HG03442 (cell line): ENCODE results near the gene SWAP70.
"Not testable (repeated sequence)": the region's sequence is repeated elsewhere in the genome, so short reads cannot be mapped to it uniquely, and the experiment has no call there.

ENCODE experiments used
- ATAC-seq: cut with Tn5 transposase; IDR thresholded peaks from one replicate; pipeline ENCODE4 v1.9.1; 2021; ENCODE audit warnings: mild to moderate bottlenecking, moderate library complexity; ENCODE audit not compliant: unreplicated experiment

Gene SWAP70

GRCh38 chr11:9663699-9664275 lies at the start of gene SWAP70:
Gene SWAP70, plus strand, starts transcription at chr11:9664077. Its CDS starts 103 bp downstream, at chr11:9664180.
- peak; percentile 82 for ATAC-seq

GRCh38 chr11:9615031-9615451 lies 48.8 kb upstream of the SWAP70 start:
- peak; percentile 46 for ATAC-seq

GRCh38 chr11:9616042-9616675 lies 47.7 kb upstream of the SWAP70 start:
- ATAC-seq = no peak

GRCh38 chr11:9616858-9617257 lies 47.0 kb upstream of the SWAP70 start:
- ATAC-seq = no peak

- ATAC-seq = no peak
Measured at GRCh38 chr11:9617940-9618339, 45.9 kb upstream of the SWAP70 start.

GRCh38 chr11:9619004-9619403 lies 44.9 kb upstream of the SWAP70 start:
- no peak for ATAC-seq

- ATAC-seq = no peak
Measured at GRCh38 chr11:9619971-9620370, 43.9 kb upstream of the SWAP70 start.

GRCh38 chr11:9622353-9622752 lies 41.5 kb upstream of the SWAP70 start:
- not testable (repeated sequence) for ATAC-seq

GRCh38 chr11:9623053-9623452 lies 40.8 kb upstream of the SWAP70 start:
- ATAC-seq = not testable (repeated sequence)

GRCh38 chr11:9624448-9624847 lies 39.4 kb upstream of the SWAP70 start:
- no peak for ATAC-seq

- ATAC-seq = no peak
Measured at GRCh38 chr11:9625162-9625561, 38.7 kb upstream of the SWAP70 start.

GRCh38 chr11:9625728-9626127 lies 38.1 kb upstream of the SWAP70 start:
- no peak for ATAC-seq

- ATAC-seq = no peak
Measured at GRCh38 chr11:9626496-9627394, 37.1 kb upstream of the SWAP70 start.

- no peak for ATAC-seq
Measured at GRCh38 chr11:9629064-9629463, 34.8 kb upstream of the SWAP70 start.

GRCh38 chr11:9633679-9634078 lies 30.2 kb upstream of the SWAP70 start:
- no peak for ATAC-seq

- ATAC-seq = no peak
Measured at GRCh38 chr11:9636691-9637090, 27.2 kb upstream of the SWAP70 start.

GRCh38 chr11:9639099-9639498 lies 24.8 kb upstream of the SWAP70 start:
- no peak for ATAC-seq

GRCh38 chr11:9639985-9640384 lies 23.9 kb upstream of the SWAP70 start:
- no peak for ATAC-seq

- no peak for ATAC-seq
Measured at GRCh38 chr11:9642894-9643293, 21.0 kb upstream of the SWAP70 start.

- no peak for ATAC-seq
Measured at GRCh38 chr11:9643751-9644150, 20.1 kb upstream of the SWAP70 start.

GRCh38 chr11:9645881-9646280 lies 18.0 kb upstream of the SWAP70 start:
- ATAC-seq = no peak

- no peak for ATAC-seq
Measured at GRCh38 chr11:9646324-9646723, 17.6 kb upstream of the SWAP70 start.
